ENCODE results near the gene SMIM23. TPM values are rescaled to one million over a fixed set of nuclear protein-coding genes. Genes with fewer than 3 reads are reported as not detected.

The SMIM23 gene
- total and polyA plus RNA-seq, 2 of the 13 experiments (the other 11 are each of a cell fraction or from before 2014, with no cell fraction given), result not detected

DNA sequence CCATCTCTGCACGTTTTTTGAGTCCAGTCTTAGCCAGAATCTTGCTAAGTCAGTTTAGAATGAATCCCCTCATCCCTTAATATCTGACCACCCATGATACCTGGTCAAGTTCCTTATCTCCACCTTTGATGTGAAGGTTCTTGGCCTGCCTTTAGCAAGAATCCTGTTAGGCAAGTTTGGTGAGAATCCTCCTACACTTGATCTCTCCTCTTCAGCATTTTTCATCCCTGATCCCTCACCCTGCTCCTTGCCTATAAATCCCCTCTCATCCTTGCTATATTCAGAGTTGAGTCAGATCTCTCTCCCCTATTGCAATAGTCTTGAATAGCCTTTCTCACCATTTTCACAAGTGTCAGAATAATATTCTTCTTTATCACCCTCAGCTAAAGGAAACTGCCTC lies 31.0 kb downstream of the SMIM23 start:
- Histone ChIP-seq H3K9ac (ENCODE audit: insufficient read depth, low read depth, low read length) (no peak overlapping the region), H3K79me2 (ENCODE audit: insufficient read depth, low read length) (no peaks in the 10 kb centered on the region), H3K9me3 (ENCODE audit: low read length) (no peaks in the 10 kb centered on the region), H3K4me3 (replicated peaks in 1 of 3; ENCODE audit: insufficient read depth in 1 of 3, low read depth in 2 of 3, low read length in 3 of 3) (no peak overlapping the region), H3K27me3 (ENCODE audit: control insufficient read depth in 1 of 2, insufficient read depth in 2 of 2, low read length in 2 of 2) (peaks cover 0 to 20% of the 10 kb centered on the region in 2 experiments; a peak in 3 of 5 replicates), H3K27ac (ENCODE audit: extremely low read length, insufficient read depth, low read length) (no peak overlapping the region), H3K36me3 (replicated peaks in 1 of 2; ENCODE audit: control insufficient read depth in 1 of 2, insufficient read depth in 2 of 2, low read length in 2 of 2) (no peaks in the 10 kb centered on the region), H3K4me2 (ENCODE audit: low read depth, low read length) (no peak overlapping the region), H2AFZ (ENCODE audit: low read length) (no peak overlapping the region), H3K4me1 (ENCODE audit: insufficient read depth, low read length) (no peaks in the 10 kb centered on the region), H4K20me1 (ENCODE audit: insufficient read depth, low read length) (no peaks in the 10 kb centered on the region)
- POLR2A ChIA-PET, result no interaction called here
- no TSS peak for BruUV-seq (replicated peaks)
- CTCF ChIA-PET (ENCODE audit: low intra/inter-chr PET ratio, low total read pairs), result no interaction called here
- TF ChIP-seq, protein P1, sequence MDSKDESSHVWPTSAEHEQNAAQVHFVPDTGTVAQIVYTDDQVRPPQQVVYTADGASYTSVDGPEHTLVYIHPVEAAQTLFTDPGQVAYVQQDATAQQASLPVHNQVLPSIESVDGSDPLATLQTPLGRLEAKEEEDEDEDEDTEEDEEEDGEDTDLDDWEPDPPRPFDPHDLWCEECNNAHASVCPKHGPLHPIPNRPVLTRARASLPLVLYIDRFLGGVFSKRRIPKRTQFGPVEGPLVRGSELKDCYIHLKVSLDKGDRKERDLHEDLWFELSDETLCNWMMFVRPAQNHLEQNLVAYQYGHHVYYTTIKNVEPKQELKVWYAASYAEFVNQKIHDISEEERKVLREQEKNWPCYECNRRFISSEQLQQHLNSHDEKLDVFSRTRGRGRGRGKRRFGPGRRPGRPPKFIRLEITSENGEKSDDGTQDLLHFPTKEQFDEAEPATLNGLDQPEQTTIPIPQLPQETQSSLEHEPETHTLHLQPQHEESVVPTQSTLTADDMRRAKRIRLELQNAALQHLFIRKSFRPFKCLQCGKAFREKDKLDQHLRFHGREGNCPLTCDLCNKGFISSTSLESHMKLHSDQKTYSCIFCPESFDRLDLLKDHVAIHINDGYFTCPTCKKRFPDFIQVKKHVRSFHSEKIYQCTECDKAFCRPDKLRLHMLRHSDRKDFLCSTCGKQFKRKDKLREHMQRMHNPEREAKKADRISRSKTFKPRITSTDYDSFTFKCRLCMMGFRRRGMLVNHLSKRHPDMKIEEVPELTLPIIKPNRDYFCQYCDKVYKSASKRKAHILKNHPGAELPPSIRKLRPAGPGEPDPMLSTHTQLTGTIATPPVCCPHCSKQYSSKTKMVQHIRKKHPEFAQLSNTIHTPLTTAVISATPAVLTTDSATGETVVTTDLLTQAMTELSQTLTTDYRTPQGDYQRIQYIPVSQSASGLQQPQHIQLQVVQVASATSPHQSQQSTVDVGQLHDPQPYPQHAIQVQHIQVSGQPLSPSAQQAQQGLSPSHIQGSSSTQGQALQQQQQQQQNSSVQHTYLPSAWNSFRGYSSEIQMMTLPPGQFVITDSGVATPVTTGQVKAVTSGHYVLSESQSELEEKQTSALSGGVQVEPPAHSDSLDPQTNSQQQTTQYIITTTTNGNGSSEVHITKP (CRISPR knock-in tag; IDR thresholded peaks at IDR 0.05; ENCODE audit: low read depth), result no peak
- TF ChIP-seq ZBTB42 (CRISPR knock-in tag; IDR thresholded peaks at IDR 0.05) (no peak), ZNF839 (CRISPR knock-in tag; IDR thresholded peaks at IDR 0.05; ENCODE audit: borderline replicate concordance) (no peak), ZBTB7B (CRISPR knock-in tag; IDR thresholded peaks at IDR 0.05) (no peak), SMAD3 (CRISPR knock-in tag; IDR thresholded peaks at IDR 0.05) (no peak), AHR (CRISPR knock-in tag; IDR thresholded peaks at IDR 0.05) (no peak), NR2F1 (CRISPR knock-in tag; IDR thresholded peaks at IDR 0.05) (no peak), ZSCAN12 (CRISPR knock-in tag; IDR thresholded peaks at IDR 0.05) (no peak)
- in situ Hi-C loops (cut with HindIII; ENCODE audit: extremely low pct_ligation_motif_present, low pct_unique_long_range_greater_than_20kb) (no loop called here), intact Hi-C loops (cut with micrococcal nuclease; ENCODE audit: unreplicated experiment) (no loop called here)
- ATAC-seq (no peak), DNase-seq (ENCODE audit: low spot score) (no peak), FAIRE-seq (no peak)
- 0% methylated on average over 1 of the region's 1 CpG for WGBS (ENCODE audit: low lambda C conversion rate)
